DND-41 (cell line): ENCODE results near the gene RASAL2.

Source experiments
- ATAC-seq: fragments of 200-7000 bp; cut with Tn5 transposase; 3 replicates; pipeline ENCODE4 v1.9.1; 2021; ENCODE audit warnings: low read depth; ENCODE audit not compliant: insufficient read depth
- DNase-seq: peaks from one replicate; pipeline ENCODE4 v3.0.0-alpha.2; 2020
- H2AFZ ChIP-seq: 2 replicates; pipeline ENCODE4 v1.6.0; 2012; ENCODE audit warnings: low read depth, low read length
- H3K27ac ChIP-seq: 2 replicates; pipeline ENCODE4 v1.5.1; 2012; ENCODE audit warnings: low read length, inconsistent platforms
- H3K27me3 ChIP-seq: fragments of 200-600 bp; sonication (generic); 2 replicates; pipeline ENCODE4 v1.6.0; 2012; ENCODE audit warnings: low read length, mild to moderate bottlenecking, inconsistent platforms; ENCODE audit not compliant: insufficient read depth, poor library complexity
- H3K36me3 ChIP-seq: 2 replicates; pipeline ENCODE4 v1.5.1; 2012; ENCODE audit warnings: low read length, inconsistent platforms; ENCODE audit not compliant: insufficient read depth
- H3K4me1 ChIP-seq: 2 replicates; pipeline ENCODE4 v1.5.1; 2012; ENCODE audit warnings: mild to moderate bottlenecking, low read length; ENCODE audit not compliant: insufficient read depth
- H3K4me2 ChIP-seq: 2 replicates; pipeline ENCODE4 v1.6.0; 2012; ENCODE audit warnings: mild to moderate bottlenecking, moderate library complexity, low read length, inconsistent platforms; ENCODE audit not compliant: insufficient read depth
- H3K4me3 ChIP-seq, 2 experiments: fragments of 200-600 bp in 1 of 2; shearing (Covaris generic) in 1 of 2; 2 replicates each; pipeline ENCODE4 v1.5.1; 2012 to 2016; ENCODE audit warnings: inconsistent platforms in 2 of 2, low read length in 2 of 2, mild to moderate bottlenecking in 2 of 2, low read depth in 1 of 2, moderate library complexity in 1 of 2
- H3K79me2 ChIP-seq: 2 replicates; pipeline ENCODE4 v1.6.0; 2012; ENCODE audit warnings: low read length, inconsistent platforms; ENCODE audit not compliant: insufficient read depth
- H3K9ac ChIP-seq: 2 replicates; pipeline ENCODE4 v1.6.0; 2012; ENCODE audit warnings: low read depth, mild to moderate bottlenecking, inconsistent platforms, low read length, moderate library complexity
- H3K9me3 ChIP-seq: 2 replicates; pipeline ENCODE4 v1.5.1; 2012; ENCODE audit warnings: low read length, moderate library complexity, mild to moderate bottlenecking, inconsistent platforms; ENCODE audit not compliant: insufficient read depth, severe bottlenecking
- H4K20me1 ChIP-seq: 2 replicates; pipeline ENCODE4 v1.6.0; 2012; ENCODE audit warnings: low read length; ENCODE audit not compliant: insufficient read depth
- CTCF ChIP-seq: IDR thresholded peaks from 2 replicates; pipeline ENCODE4 v1.5.1; 2012; ENCODE audit warnings: borderline replicate concordance, low read length, moderate library complexity, mild to moderate bottlenecking; ENCODE audit not compliant: poor library complexity, severe bottlenecking; ENCODE audit errors: extremely low read depth
- EZH2 ChIP-seq: IDR thresholded peaks from 3 replicates; pipeline ENCODE4 v1.6.1; 2012; ENCODE audit warnings: borderline replicate concordance, low read depth, mild to moderate bottlenecking, moderate library complexity, low read length, inconsistent platforms; ENCODE audit not compliant: severe bottlenecking

The RASAL2 gene

GRCh38 chr1:178102218-178102617, 8.3 kb downstream of the RASAL2 start:
- Histone ChIP-seq H3K4me3 (no peak overlapping the region), H3K27me3 (no peaks in the 10 kb centered on the region), H2AFZ (no peak overlapping the region), H3K4me2 (no peak overlapping the region), H3K79me2 (no peaks in the 10 kb centered on the region), H3K9me3 (no peaks in the 10 kb centered on the region), H3K27ac (no peak overlapping the region), H4K20me1 (no peaks in the 10 kb centered on the region), H3K4me1 (no peaks in the 10 kb centered on the region), H3K36me3 (no peaks in the 10 kb centered on the region), H3K9ac (no peak overlapping the region)
- no peak for ATAC-seq
- TF ChIP-seq EZH2 (no peak), CTCF (no peak)
- no peak for DNase-seq

GRCh38 chr1:178107823-178108222, 13.9 kb downstream of the RASAL2 start:
- no peak overlapping the region for H3K4me3 ChIP-seq
- no peak for DNase-seq
- no peaks in the 10 kb centered on the region for H3K36me3 ChIP-seq
- H3K9ac ChIP-seq: no peak overlapping the region
- H4K20me1 ChIP-seq: no peaks in the 10 kb centered on the region
- no peaks in the 10 kb centered on the region for H3K79me2 ChIP-seq
- TF ChIP-seq CTCF (no peak), EZH2 (no peak)
- H3K4me1 ChIP-seq: no peaks in the 10 kb centered on the region
- no peak overlapping the region for H3K27ac ChIP-seq
- H2AFZ ChIP-seq: no peak overlapping the region
- no peaks in the 10 kb centered on the region for H3K9me3 ChIP-seq
- ATAC-seq: no peak
- H3K27me3 ChIP-seq: no peaks in the 10 kb centered on the region
- no peak overlapping the region for H3K4me2 ChIP-seq

- no peaks in the 10 kb centered on the region for H3K27me3 ChIP-seq
- no peak overlapping the region for H3K9ac ChIP-seq
- no peak for DNase-seq
- H3K27ac ChIP-seq: no peak overlapping the region
- no peaks in the 10 kb centered on the region for H3K9me3 ChIP-seq
- H2AFZ ChIP-seq: no peak overlapping the region
- H3K4me1 ChIP-seq: no peaks in the 10 kb centered on the region
- no peak overlapping the region for H3K4me3 ChIP-seq
- H3K36me3 ChIP-seq: no peaks in the 10 kb centered on the region
- no peak overlapping the region for H3K4me2 ChIP-seq
- H3K79me2 ChIP-seq: no peaks in the 10 kb centered on the region
- ATAC-seq: no peak
- no peak for TF ChIP-seq CTCF
- TF ChIP-seq EZH2: no peak
- no peaks in the 10 kb centered on the region for H4K20me1 ChIP-seq
Measured at GRCh38 chr1:178109348-178110143, 15.6 kb downstream of the RASAL2 start.

GRCh38 chr1:178115260-178115659, 21.4 kb downstream of the RASAL2 start:
- TF ChIP-seq EZH2 (no peak), CTCF (no peak)
- no peaks in the 10 kb centered on the region for H4K20me1 ChIP-seq
- H2AFZ ChIP-seq: no peak overlapping the region
- H3K9me3 ChIP-seq: no peaks in the 10 kb centered on the region
- H3K4me3 ChIP-seq: no peak overlapping the region
- H3K27me3 ChIP-seq: no peaks in the 10 kb centered on the region
- no peak overlapping the region for H3K9ac ChIP-seq
- no peak overlapping the region for H3K27ac ChIP-seq
- H3K4me1 ChIP-seq: no peaks in the 10 kb centered on the region
- H3K4me2 ChIP-seq: no peak overlapping the region
- ATAC-seq (no peak), DNase-seq (no peak)
- H3K36me3 ChIP-seq: no peaks in the 10 kb centered on the region
- H3K79me2 ChIP-seq: no peaks in the 10 kb centered on the region
